Muscle layer of colon (tissue), 2 donors: Measurements from ENCODE around the gene PROM1.

Source experiments
- H3K27ac ChIP-seq: one replicate; pipeline ENCODE4 v1.7.0; 2013; ENCODE audit warnings: low read depth, mild to moderate bottlenecking, low read length, moderate library complexity
- H3K27me3 ChIP-seq, 2 donors: one replicate each; pipeline ENCODE4 v1.7.0; 2013; ENCODE audit warnings: low read length in 2 of 2, mild to moderate bottlenecking in 2 of 2; ENCODE audit not compliant: insufficient read depth in 2 of 2, control insufficient read depth in 1 of 2
- H3K36me3 ChIP-seq: one replicate; pipeline ENCODE4 v1.7.0; 2013; ENCODE audit warnings: mild to moderate bottlenecking, low read length; ENCODE audit not compliant: insufficient read depth
- H3K4me1 ChIP-seq: one replicate; pipeline ENCODE4 v1.7.0; 2013; ENCODE audit warnings: mild to moderate bottlenecking, low read length; ENCODE audit not compliant: insufficient read depth
- H3K4me3 ChIP-seq, 2 donors: one replicate each; pipeline ENCODE4 v1.7.0; 2013; ENCODE audit warnings: low read length in 2 of 2, low read depth in 1 of 2, mild to moderate bottlenecking in 1 of 2, moderate library complexity in 1 of 2
- H3K9ac ChIP-seq: one replicate; pipeline ENCODE4 v1.7.0; 2013; ENCODE audit warnings: low read length
- H3K9me3 ChIP-seq: one replicate; pipeline ENCODE4 v1.7.0; 2013; ENCODE audit warnings: mild to moderate bottlenecking, low read length
- donor health status: abdominal sarcoma.
- donor health status: Adenocarcinoma of cecum.

PROM1 gene

GRCh38 chr4:16023776-16024408, 59.9 kb downstream of the PROM1 start:
- no peak overlapping the region for H3K27ac ChIP-seq
- H3K4me3 ChIP-seq, result no peak overlapping the region

GRCh38 chr4:16021804-16022560, 61.8 kb downstream of the PROM1 start:
- H3K27ac ChIP-seq, result no peak overlapping the region
- no peak overlapping the region for H3K4me3 ChIP-seq
- no peaks in the 10 kb centered on the region for H3K4me1 ChIP-seq
- no peak overlapping the region for H3K9ac ChIP-seq
- no peaks in the 10 kb centered on the region for H3K36me3 ChIP-seq
- H3K27me3 ChIP-seq, result no peaks in the 10 kb centered on the region
- no peaks in the 10 kb centered on the region for H3K9me3 ChIP-seq

More at GRCh38 chr4:16023776-16024408, 59.9 kb downstream of the PROM1 start:
- no peaks in the 10 kb centered on the region for H3K9me3 ChIP-seq
- no peak overlapping the region for H3K9ac ChIP-seq
- H3K27me3 ChIP-seq, result no peaks in the 10 kb centered on the region
- H3K4me1 ChIP-seq, result peaks cover under 1% of the 10 kb centered on the region
- no peaks in the 10 kb centered on the region for H3K36me3 ChIP-seq

GRCh38 chr4:16019649-16020048, 64.2 kb downstream of the PROM1 start:
- Histone ChIP-seq H3K4me3 (no peak overlapping the region), H3K9me3 (no peaks in the 10 kb centered on the region), H3K36me3 (no peaks in the 10 kb centered on the region), H3K4me1 (no peaks in the 10 kb centered on the region), H3K27me3 (no peaks in the 10 kb centered on the region), H3K9ac (no peak overlapping the region), H3K27ac (no peak overlapping the region)

DNA sequence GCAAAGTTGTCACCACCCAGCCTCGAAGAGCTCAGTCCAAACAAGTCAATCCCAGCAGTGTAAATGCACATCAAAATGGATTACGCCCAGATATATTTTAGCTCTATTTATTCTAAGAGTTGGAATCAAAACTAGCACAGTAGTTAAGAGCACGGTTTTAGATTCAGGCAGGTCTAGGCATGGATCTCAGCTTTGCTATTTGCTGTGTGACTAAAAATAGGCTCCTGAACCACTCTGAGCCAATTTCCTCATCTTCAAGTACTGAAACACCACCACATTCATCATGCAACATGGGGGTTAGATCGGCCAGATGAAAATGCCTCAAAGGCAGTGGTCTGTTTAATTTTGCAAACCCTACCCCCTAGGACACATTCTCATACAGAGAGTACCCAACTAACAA, 65.0 kb downstream of the PROM1 start:
- H3K9ac ChIP-seq, result no peak overlapping the region
- H3K27me3 ChIP-seq, result no peaks in the 10 kb centered on the region
- no peak overlapping the region for H3K4me3 ChIP-seq
- H3K9me3 ChIP-seq, result no peaks in the 10 kb centered on the region
- H3K36me3 ChIP-seq, result no peaks in the 10 kb centered on the region
- no peaks in the 10 kb centered on the region for H3K4me1 ChIP-seq
- H3K27ac ChIP-seq, result no peak overlapping the region

GRCh38 chr4:16018061-16018676, 65.7 kb downstream of the PROM1 start:
- H3K36me3 ChIP-seq, result no peaks in the 10 kb centered on the region
- H3K9me3 ChIP-seq, result no peaks in the 10 kb centered on the region
- H3K27me3 ChIP-seq, result no peaks in the 10 kb centered on the region

GRCh38 chr4:16016536-16016935, 67.3 kb downstream of the PROM1 start:
- Histone ChIP-seq H3K27me3 (no peaks in the 10 kb centered on the region), H3K36me3 (no peaks in the 10 kb centered on the region), H3K4me3 (no peak overlapping the region), H3K27ac (no peak overlapping the region), H3K9me3 (no peaks in the 10 kb centered on the region), H3K4me1 (no peaks in the 10 kb centered on the region), H3K9ac (no peak overlapping the region)

More at GRCh38 chr4:16018061-16018676, 65.7 kb downstream of the PROM1 start:
- no peak overlapping the region for H3K27ac ChIP-seq
- H3K4me3 ChIP-seq, result no peak overlapping the region
- H3K4me1 ChIP-seq, result no peaks in the 10 kb centered on the region
- no peak overlapping the region for H3K9ac ChIP-seq

GRCh38 chr4:16011173-16011572, 72.7 kb downstream of the PROM1 start:
- H3K9ac ChIP-seq, result no peak overlapping the region
- H3K4me3 ChIP-seq, result no peak overlapping the region
- H3K36me3 ChIP-seq, result no peaks in the 10 kb centered on the region
- H3K27ac ChIP-seq, result no peak overlapping the region
- no peaks in the 10 kb centered on the region for H3K4me1 ChIP-seq
- H3K27me3 ChIP-seq, result peaks cover 0 to 4% of the 10 kb centered on the region in 2 donors
- H3K9me3 ChIP-seq, result no peaks in the 10 kb centered on the region

DNA sequence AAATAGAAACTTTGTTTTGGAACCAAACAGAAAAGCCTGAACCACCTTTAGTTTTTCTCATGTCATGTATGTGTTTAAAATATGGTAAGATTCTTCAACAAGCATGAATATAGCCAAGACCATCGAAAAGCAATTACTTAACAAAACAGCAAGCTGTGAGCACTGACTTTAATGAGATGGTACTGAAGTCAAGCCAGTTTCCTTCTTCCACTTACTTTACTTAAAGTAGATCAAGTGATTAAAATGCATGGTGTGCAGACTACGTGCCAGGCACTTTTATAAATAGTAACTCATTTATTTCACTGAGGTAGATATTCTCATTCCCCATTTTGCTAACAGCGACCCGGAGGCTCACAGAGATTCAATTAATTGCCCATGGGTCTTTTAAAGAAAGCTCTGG, 74.7 kb downstream of the PROM1 start:
- H3K9me3 ChIP-seq, result no peaks in the 10 kb centered on the region
- H3K27ac ChIP-seq, result no peak overlapping the region
- H3K9ac ChIP-seq, result no peak overlapping the region
- peaks cover 0 to 4% of the 10 kb centered on the region in 2 donors for H3K27me3 ChIP-seq
- no peaks in the 10 kb centered on the region for H3K36me3 ChIP-seq
- H3K4me1 ChIP-seq, result no peaks in the 10 kb centered on the region
- no peak overlapping the region for H3K4me3 ChIP-seq

DNA sequence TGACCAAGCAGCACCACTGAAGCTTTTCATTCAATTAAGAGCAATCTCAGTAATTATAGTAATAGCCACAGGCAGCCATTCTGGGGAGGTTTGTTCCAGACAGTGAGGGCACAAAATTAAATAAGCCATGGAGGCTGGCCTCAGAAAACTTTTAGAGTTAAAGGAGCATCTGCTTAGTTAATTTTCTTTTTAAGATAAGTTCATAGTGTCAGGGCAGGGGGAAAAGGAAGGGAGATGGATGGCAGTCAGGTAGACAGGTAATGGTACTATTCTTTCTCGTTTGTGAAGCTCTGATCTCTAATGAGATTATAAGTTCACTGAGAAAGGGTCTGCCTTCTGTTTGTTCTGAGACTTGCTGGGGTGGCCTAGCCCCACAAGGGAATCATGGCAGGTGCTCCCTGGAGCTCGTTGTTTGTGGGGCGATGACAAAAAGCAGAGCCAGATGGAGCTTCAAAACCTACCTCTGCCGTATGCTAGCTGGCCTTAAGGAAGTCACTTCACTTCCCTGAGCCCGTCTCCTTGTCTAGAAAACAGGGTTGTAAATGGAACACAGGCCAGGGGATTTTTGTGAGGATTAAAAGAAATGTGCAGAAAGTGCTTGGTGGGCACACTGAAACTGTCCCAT, 76.2 kb downstream of the PROM1 start:
- Histone ChIP-seq H3K9me3 (no peaks in the 10 kb centered on the region), H3K27ac (no peak overlapping the region), H3K4me3 (no peak overlapping the region), H3K36me3 (no peaks in the 10 kb centered on the region), H3K27me3 (peaks cover 0 to 4% of the 10 kb centered on the region in 2 donors), H3K9ac (no peak overlapping the region), H3K4me1 (no peaks in the 10 kb centered on the region)

DNA sequence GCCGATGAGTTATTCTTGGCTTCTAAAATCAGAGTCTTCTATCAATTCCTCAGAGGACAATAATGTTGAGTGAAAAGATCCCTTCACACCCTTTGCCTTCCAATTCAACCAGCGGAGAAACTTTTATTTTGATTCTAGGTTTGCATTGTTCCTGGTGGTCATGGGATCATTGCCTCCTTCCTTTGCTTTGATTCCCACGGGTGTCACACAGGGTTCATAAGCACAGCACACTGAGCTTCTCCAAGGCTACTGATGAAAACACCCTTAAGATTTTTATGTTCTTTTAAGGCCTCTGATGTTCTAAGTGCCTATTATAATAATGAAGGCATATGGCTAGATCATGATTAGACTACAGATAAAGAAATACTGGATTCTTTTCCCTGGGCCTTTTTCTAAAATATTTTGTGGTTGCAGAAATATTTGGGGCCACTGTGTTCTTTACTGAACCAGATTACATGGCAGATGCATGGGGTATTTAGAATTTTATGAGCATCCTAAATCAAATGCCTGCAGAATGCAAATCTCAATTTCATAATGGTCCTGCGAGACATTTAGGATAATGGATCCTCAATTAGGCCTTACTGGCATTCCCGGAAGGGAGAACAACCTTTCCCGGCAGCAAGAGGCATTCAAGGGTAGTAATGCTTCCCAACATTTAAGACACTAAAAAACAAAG, 76.9 kb downstream of the PROM1 start:
- H3K27me3 ChIP-seq, result peaks cover 0 to 4% of the 10 kb centered on the region in 2 donors
- H3K9me3 ChIP-seq, result no peaks in the 10 kb centered on the region
- H3K36me3 ChIP-seq, result no peaks in the 10 kb centered on the region
- H3K27ac ChIP-seq, result no peak overlapping the region
- no peak overlapping the region for H3K9ac ChIP-seq
- no peak overlapping the region for H3K4me3 ChIP-seq
- no peaks in the 10 kb centered on the region for H3K4me1 ChIP-seq

GRCh38 chr4:16005676-16006075, 78.1 kb downstream of the PROM1 start:
- Histone ChIP-seq H3K36me3 (no peaks in the 10 kb centered on the region), H3K4me1 (peaks cover 10% of the 10 kb centered on the region), H3K27ac (no peak overlapping the region), H3K9ac (no peak overlapping the region), H3K4me3 (no peak overlapping the region), H3K27me3 (no peaks in the 10 kb centered on the region), H3K9me3 (no peaks in the 10 kb centered on the region)
